NCI-H146 treated with DMSO at 0.1 percent for 48 hours (cell line): Measurements from ENCODE around the gene SMYD3.

ENCODE experiments used
- DNase-seq: peaks from one replicate; lab custom pipeline; 2025; ENCODE audit not compliant: unreplicated experiment; lab: John Stamatoyannopoulos, UW

Gene SMYD3

GRCh38 chr1:246182149-246182851 is 324.8 kb downstream of the SMYD3 start:
- DNase-seq = no peak

- DNase-seq = no peak
Measured at GRCh38 chr1:246181241-246181640, 325.8 kb downstream of the SMYD3 start.

GRCh38 chr1:246179401-246179800 is 327.7 kb downstream of the SMYD3 start:
- no peak for DNase-seq

GRCh38 chr1:246178717-246179311 is 328.3 kb downstream of the SMYD3 start:
- no peak for DNase-seq

- no peak for DNase-seq
Measured at GRCh38 chr1:246176126-246177024, 330.7 kb downstream of the SMYD3 start.

GRCh38 chr1:246170574-246171261 is 336.4 kb downstream of the SMYD3 start:
- DNase-seq = no peak

- DNase-seq = no peak
Measured at GRCh38 chr1:246169486-246169885, 337.6 kb downstream of the SMYD3 start.

- DNase-seq = no peak
Measured at GRCh38 chr1:246169019-246169418, 338.1 kb downstream of the SMYD3 start.

GRCh38 chr1:246166841-246167240 is 340.2 kb downstream of the SMYD3 start:
- DNase-seq = no peak

GRCh38 chr1:246165826-246166709 is 341.0 kb downstream of the SMYD3 start:
- DNase-seq = peak; percentile 76

GRCh38 chr1:246164764-246165163 is 342.3 kb downstream of the SMYD3 start:
- DNase-seq = no peak

GRCh38 chr1:246162560-246162959 is 344.5 kb downstream of the SMYD3 start:
- no peak for DNase-seq

GRCh38 chr1:246161626-246162025 is 345.5 kb downstream of the SMYD3 start:
- no peak for DNase-seq

- no peak for DNase-seq
Measured at GRCh38 chr1:246160905-246161304, 346.2 kb downstream of the SMYD3 start.

GRCh38 chr1:246160374-246160773 is 346.7 kb downstream of the SMYD3 start:
- no peak for DNase-seq

GRCh38 chr1:246159279-246160227 is 347.5 kb downstream of the SMYD3 start:
- no peak for DNase-seq

GRCh38 chr1:246158131-246158530 is 348.9 kb downstream of the SMYD3 start:
- no peak for DNase-seq

- DNase-seq = peak; percentile 49
Measured at GRCh38 chr1:246157516-246157915, 349.6 kb downstream of the SMYD3 start.

- no peak for DNase-seq
Measured at GRCh38 chr1:246156847-246157246, 350.2 kb downstream of the SMYD3 start.
